Keratinocyte (primary cell): ENCODE results near the gene EPHA10.

Source experiments
- EZH2 ChIP-seq: IDR thresholded peaks from one replicate; pipeline ENCODE4 v1.6.1; 2012; ENCODE audit warnings: inconsistent platforms, mild to moderate bottlenecking, low read length, moderate library complexity
- TF ChIP-seq, protein P1 (sequence below), 3 experiments: IDR thresholded peaks in 1 of 3; conservative IDR thresholded peaks in 1 of 3; optimal IDR thresholded peaks in 1 of 3; 2 replicates in 2 of 3; 3 replicates in 1 of 3; pipeline versions ENCODE3 to v1.5.1; 2011; ENCODE audit warnings: low read length in 3 of 3, mild to moderate bottlenecking in 3 of 3, moderate library complexity in 2 of 3, control low read depth in 1 of 3, inconsistent platforms in 1 of 3; ENCODE audit not compliant: insufficient read depth in 2 of 3; ENCODE audit errors: extremely low read depth in 1 of 3

DNA sequence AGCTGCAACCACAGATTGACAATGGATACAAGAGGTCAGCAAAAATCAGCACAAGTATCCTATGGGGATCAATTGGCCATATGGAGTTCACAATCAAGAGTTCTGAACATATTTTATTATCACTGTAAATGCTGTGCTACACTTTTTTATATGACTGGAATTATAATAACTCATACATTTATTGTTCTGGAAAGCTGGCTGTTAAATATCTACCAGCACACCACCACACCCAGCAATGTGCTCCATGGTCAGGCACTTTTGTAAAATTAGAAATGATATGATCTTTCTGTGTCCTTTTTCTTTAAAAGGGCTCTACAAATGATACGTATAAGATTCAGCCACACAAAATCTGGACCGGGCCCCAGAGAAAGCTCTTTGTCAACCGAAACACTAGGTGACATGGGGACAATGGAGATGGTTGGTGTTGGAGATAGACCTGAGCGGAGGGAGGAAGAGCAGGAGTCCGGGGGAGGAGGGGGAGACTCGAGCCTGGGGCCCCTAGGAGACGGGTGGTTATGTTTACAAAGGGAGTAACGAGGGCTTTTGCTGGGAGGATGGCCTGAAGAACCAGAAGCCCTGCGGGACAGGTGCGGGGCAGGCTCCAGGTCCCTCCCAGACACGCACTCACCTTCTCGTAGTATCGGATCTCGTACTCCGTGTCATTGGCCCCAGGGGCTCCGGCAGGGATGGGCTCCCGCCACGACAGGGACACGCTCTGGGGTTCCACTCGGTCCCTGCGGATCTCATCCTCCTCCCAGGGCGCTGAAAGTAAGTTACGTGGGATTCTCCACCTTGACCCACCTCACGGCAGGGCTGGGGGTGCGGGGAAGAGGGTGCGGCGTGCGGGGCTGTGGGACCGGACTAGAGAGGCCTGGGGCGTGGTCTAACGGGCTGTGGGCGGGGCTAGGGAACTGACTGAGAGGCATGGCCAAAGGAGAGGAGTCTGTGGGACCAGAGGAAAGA lies 30.0 kb downstream of the EPHA10 start:
- TF ChIP-seq, protein P1, sequence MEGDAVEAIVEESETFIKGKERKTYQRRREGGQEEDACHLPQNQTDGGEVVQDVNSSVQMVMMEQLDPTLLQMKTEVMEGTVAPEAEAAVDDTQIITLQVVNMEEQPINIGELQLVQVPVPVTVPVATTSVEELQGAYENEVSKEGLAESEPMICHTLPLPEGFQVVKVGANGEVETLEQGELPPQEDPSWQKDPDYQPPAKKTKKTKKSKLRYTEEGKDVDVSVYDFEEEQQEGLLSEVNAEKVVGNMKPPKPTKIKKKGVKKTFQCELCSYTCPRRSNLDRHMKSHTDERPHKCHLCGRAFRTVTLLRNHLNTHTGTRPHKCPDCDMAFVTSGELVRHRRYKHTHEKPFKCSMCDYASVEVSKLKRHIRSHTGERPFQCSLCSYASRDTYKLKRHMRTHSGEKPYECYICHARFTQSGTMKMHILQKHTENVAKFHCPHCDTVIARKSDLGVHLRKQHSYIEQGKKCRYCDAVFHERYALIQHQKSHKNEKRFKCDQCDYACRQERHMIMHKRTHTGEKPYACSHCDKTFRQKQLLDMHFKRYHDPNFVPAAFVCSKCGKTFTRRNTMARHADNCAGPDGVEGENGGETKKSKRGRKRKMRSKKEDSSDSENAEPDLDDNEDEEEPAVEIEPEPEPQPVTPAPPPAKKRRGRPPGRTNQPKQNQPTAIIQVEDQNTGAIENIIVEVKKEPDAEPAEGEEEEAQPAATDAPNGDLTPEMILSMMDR (optimal IDR thresholded peaks at IDR 0.05 in 1 of 3, IDR thresholded peaks at IDR 0.05 in 1 of 3, conservative IDR thresholded peaks at IDR 0.05 in 1 of 3; ENCODE audit: extremely low read depth in 1 of 3, insufficient read depth in 2 of 3, low read length in 3 of 3): no peak
- no peak for TF ChIP-seq EZH2
